RCC 7860 (cell line): ENCODE data around the gene DAB1.
A peak's percentile ranks its signal among the peaks of the same experiment; 100 is the strongest.

ENCODE experiments used
- DNase-seq: peaks from one replicate; pipeline ENCODE4 v3.0.0-alpha.2; 2015; ENCODE audit warnings: low spot score
- FAIRE-seq: peaks from 2 replicates; lab custom pipeline; 2012; peaks lifted over from hg19 to GRCh38; lab: Jason Lieb, UNC

DAB1 gene

GRCh38 chr1:57423656-57424211 lies at the start of gene DAB1:
Gene DAB1, minus strand, starts transcription at chr1:57424060. Its CDS starts 133,030 bp downstream, at chr1:57291030.
- FAIRE-seq (no peak), DNase-seq (no peak)

DNA sequence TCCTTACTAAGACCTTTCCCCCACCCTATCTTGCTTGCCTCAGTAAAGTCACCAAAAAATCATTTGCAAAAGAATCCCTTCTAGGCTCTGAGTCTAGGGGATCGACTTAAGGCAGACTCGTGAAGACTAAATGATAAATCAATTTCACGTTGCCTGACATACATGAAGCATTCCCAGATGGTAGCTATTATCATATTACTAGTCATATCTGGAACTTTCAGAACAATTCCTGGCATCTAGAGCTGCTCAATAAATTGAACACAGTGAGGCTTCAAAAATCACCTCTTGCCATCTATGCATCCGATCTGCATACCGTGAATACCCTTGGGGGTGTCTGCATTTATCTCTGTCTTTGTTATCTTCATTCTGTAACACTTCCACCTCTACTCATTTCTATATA lies 49.6 kb upstream of the DAB1 start:
- FAIRE-seq (no peak), DNase-seq (no peak)

DNA sequence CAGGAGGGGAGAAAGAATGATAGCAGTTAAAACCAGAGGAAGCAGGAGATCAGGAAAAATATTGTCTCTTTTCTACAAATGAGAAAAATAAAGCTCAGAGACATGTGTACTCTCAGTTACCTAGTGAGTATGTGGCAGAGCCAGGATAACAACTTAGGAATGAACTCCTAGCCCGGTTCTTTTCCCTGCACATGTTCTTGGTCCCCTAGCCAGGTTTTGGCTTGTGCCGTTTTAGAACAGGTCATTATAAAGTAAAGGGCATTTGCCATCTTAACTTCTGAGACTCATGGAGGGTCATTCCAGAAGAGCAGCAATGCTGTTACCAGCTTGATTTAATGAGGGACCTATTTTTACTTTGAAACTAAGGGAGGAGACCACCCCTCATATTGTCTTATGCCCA lies 48.1 kb upstream of the DAB1 start:
- no peak for DNase-seq
- no peak for FAIRE-seq

DNA sequence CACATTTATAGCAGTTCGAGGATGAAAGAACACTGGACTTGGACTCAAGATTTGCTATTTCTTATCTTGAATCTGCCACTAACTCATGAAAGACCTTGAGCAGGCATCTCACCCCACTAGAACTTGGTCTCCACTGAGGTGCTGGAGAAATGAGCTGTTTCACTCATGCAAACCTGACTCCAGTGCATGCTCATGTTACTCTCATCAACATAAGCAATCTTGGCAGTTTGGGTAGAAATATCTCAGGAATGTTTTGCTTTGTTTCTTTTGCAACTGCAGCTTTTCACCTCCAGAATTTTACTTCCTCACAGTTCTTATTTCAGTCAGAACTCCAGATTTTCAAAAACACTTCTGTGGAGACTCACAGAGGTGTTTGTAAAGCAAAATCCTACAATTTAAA lies 46.2 kb upstream of the DAB1 start:
- no peak for DNase-seq
- no peak for FAIRE-seq

DNA sequence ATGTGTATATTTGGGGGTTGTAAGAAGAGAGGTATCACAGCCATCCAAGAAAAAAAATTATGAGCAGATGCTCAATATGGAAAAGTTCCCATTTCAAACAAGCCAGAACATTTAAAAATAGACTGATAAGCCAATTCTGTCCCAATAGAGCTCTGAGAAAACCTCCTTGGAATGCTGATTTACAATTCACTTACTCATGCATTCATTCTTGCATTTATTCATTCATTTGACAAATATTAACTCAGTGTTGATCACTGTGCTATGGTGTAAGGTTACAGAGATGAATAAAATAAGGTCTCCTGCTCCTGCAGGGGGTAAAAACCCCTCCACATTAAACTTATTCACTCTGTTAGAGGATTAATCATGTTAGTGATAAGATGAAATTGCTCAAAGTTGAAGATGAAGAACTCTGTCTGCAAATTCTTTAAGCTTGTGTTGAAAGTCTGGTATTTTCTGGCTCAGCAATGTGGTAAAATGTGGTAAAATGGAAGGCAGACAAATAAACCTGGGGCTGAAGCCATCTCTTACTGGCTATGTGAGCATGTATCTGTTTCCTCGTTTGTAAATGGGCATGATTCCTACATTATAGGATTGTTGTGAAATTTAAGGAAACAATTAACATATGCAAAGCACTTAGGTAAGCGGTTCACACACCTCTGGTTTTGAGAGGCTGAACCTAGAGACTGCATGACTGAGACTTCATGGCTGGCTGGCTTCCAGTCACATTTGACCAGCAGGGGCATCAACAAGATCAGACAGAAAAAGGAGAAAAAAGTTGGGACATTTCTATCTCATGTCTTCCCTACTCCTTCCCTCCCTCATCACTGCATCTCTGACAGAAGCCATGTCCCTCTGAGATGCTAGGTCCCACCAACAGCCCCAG lies 45.0 kb upstream of the DAB1 start:
- FAIRE-seq = peak; percentile 65
- DNase-seq = peak; percentile 52

- DNase-seq (no peak), FAIRE-seq (no peak)
Measured at GRCh38 chr1:57467830-57468229, 44.0 kb upstream of the DAB1 start.

DNA sequence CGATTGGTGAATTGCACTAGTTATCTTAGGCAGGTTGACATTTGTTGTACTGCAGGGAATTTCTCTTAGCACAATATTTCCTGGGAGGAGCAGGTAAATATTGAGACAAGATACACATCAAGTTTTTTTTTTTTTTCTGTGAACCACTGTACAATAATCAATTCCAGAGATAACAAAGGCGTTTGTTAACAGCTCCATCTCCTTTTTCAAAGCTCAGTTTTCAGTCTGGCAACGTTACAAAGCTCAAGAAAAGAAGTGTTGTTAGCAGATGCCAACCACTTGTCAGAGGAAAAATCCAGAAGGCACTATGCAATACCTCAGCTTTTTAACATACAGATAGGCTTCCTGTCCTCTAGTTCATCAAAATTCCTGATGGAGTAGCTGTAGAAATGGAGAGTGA lies 40.9 kb upstream of the DAB1 start:
- DNase-seq = no peak

DNA sequence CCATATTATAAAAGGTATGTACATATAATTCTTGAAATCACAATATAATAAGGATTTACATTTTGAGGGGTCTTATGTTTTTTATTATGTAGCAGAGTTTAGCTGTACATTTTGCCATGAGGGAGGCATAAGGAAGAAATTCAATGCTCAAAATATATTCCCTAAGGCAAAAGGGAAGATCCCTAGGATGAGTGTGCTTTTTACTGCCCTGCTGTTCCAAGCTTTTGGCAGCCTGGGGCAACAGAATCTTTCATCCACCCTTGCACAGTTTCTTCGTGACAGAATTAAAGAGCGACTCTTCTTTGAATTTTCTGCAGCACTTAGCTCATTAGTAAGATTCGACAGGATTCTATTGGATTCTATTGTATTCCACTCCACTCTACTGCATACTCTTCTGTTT lies 39.5 kb upstream of the DAB1 start:
- FAIRE-seq (no peak), DNase-seq (no peak)

More for the DNA sequence above, 40.9 kb upstream of the DAB1 start:
- no peak for FAIRE-seq

GRCh38 chr1:57461405-57461804 lies 37.5 kb upstream of the DAB1 start:
- FAIRE-seq (no peak), DNase-seq (no peak)

GRCh38 chr1:57451516-57451915 lies 27.7 kb upstream of the DAB1 start:
- FAIRE-seq (no peak), DNase-seq (no peak)

- no peak for FAIRE-seq
Measured at GRCh38 chr1:57450981-57451380, 27.1 kb upstream of the DAB1 start.

DNA sequence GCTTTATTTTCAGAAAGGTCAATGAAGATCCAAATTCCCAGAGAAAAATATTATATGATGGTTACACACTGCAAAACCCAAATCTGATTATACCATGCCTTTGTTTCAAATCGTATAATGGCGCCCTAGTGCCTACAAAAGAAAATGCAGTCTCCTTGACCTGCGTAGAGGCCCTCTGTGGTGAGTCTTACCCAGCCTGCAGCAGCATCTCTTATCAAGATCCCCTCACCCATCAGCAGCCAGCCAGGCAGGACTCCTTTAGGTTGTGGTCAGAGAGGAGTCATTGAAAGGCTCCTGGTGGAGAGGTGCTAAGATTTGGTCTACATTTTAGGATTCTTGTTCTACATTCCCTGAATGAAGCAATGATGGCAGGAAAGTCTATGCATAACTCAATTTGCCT lies 23.7 kb upstream of the DAB1 start:
- no peak for DNase-seq
- no peak for FAIRE-seq

More at GRCh38 chr1:57450981-57451380, 27.1 kb upstream of the DAB1 start:
- DNase-seq = no peak

DNA sequence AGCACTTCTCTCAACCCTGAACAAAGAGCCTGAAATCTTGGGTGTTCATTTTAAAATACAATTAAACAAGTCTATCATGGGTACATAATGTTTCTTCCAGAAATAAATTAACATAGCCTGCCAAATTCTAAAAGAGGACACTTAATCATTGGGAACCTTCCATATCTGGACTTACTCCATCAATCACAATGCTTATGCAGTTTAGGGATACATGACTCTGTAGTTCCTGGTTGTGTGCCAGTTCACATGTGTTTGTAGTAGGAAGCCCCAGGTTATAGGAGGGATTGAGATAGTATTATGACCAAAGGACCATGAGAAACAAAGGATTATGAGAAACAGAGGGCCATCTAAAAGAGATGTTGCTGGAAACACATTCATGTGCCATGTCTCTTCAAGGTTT lies 19.1 kb upstream of the DAB1 start:
- FAIRE-seq = no peak
- DNase-seq = no peak

DNA sequence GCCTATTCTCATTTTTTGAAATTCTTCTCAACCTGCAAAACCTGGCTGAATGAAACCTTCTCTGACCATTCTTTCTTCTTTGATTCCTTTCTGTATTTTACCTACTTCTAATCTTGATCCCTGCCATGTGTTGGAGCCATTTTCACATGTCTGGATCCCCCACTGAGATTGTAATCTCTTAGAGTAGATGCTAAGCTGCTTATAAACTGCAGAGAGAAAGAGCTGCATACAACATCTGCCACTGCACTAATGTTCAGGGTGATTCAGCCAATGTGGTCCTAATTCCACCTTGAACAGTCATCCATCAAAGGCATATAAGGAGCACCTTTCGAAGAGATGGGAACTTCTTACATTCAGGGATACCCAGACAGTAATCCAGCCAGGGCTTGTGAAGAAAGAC lies 16.2 kb upstream of the DAB1 start:
- DNase-seq (no peak), FAIRE-seq (no peak)

DNA sequence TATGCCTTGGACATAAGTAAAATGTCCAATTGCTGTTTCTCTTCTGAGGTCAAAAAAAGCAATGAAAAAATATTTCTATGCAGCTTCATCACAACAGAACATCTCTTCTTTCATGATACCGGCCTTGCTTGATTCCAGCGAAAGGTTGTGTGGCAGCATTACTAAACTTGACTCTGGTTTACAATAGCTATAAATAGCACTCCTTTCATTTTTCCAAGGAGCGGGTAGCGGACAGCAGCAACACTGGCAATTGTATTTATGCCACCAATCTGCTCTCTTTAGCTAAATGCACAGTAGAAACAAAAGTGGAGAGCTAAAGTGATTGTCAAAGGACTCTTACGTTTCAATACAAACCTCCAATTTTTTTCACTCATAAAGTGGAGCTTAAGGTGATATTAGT lies 7.5 kb upstream of the DAB1 start:
- no peak for FAIRE-seq
- no peak for DNase-seq

DNA sequence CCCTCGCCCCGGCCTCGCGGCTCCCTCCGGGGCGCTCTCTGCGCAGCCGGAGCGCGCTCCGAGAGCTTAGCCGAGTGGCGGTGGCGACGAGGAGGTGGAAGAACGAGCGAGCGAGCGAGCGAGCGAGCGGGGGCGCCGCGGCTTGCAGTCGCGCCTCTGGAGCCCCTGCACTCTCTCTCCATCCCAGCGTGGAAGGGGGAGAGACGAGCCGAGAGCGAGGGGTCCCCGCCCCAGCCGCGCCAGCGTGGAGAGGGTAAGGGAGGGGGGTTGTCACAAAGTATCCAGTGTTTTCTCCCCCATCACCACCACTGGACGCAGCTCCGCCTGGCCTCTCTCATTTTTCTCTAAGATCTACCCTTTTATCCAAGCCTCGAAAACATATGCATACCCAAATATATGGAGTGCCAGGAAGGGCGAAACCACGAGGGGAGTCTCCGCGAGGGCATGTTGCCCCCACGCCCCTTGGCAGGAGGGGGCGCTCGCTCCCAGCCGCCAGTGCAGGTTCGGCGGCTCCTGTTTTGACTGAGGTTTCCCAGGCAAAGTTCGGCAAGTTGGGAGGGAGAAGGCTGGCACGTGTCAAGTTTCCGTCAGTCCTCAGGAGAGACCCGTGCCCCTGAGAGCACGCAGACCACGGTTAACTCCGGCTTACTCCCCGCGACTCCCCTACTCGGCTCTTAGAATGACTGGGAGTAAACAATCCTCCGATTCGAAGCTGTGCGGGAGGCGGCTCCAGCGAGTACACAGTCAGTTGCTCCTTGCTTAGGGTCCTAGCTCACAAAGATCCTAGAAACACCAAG lies 569 bp upstream of the DAB1 start:
- DNase-seq (no peak), FAIRE-seq (no peak)

- no peak for FAIRE-seq
Measured at GRCh38 chr1:57423135-57423655, 665 bp downstream of the DAB1 start.

GRCh38 chr1:57422271-57423134 lies 1.4 kb downstream of the DAB1 start:
- no peak for DNase-seq
- FAIRE-seq = no peak

More at GRCh38 chr1:57423135-57423655, 665 bp downstream of the DAB1 start:
- DNase-seq = no peak

DNA sequence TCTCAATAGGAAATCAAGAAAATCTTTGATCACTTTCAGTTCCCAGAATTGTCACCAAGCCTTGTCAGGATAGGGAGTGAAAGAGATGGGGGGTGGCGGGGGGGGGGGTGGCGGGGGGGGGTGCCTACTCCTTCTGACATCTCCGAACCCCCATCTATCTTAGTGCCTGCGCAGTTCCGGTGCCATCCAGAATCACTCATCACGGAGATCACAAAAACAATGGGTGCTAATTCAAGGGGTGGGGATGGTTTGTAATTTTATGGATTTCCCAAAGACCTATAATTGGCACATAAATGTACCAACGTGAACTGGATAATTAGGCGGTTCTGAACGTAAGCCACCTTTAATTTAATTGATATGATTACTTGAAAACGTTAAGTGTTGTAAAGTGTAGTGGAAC lies 2.1 kb downstream of the DAB1 start:
- DNase-seq (no peak), FAIRE-seq (no peak)

- no peak for DNase-seq
- FAIRE-seq = no peak
Measured at GRCh38 chr1:57420981-57421785, 2.7 kb downstream of the DAB1 start.
